ENCODE results near the gene EEPD1. TPM values are rescaled to one million over a fixed set of nuclear protein-coding genes. Genes with fewer than 3 reads are reported as not detected.

EEPD1 gene
- total RNA-seq, 1 donor from 2014 or later: 9.8 TPM

GRCh38 chr7:36127075-36127740, 25.8 kb upstream of the EEPD1 start:
- Histone ChIP-seq H3K36me3 (no peaks in the 10 kb centered on the region), H3K4me3 (no peak overlapping the region), H3K27me3 (no peaks in the 10 kb centered on the region), H3K9me3 (no peaks in the 10 kb centered on the region), H3K27ac (peak overlapping the region; percentile 35), H3K4me1 (peaks cover 32% of the 10 kb centered on the region)
- TF ChIP-seq POLR2A (IDR thresholded peaks at IDR 0.05): no peak
- TF ChIP-seq POLR2AphosphoS5 (IDR thresholded peaks at IDR 0.05; ENCODE audit: insufficient read depth in 1 of 2, low read depth in 1 of 2): peak in 1 of 2 donors; percentile 14
- intact Hi-C loops (cut with DNase I): no loop called here
- no peak for DNase-seq (ENCODE audit: extremely low spot score in 2 of 2)

GRCh38 chr7:36128448-36129047, 24.5 kb upstream of the EEPD1 start:
- Histone ChIP-seq H3K36me3 (no peaks in the 10 kb centered on the region), H3K27me3 (no peaks in the 10 kb centered on the region), H3K9me3 (no peaks in the 10 kb centered on the region), H3K4me3 (no peak overlapping the region), H3K27ac (peak overlapping the region; percentile 68), H3K4me1 (peaks cover 32% of the 10 kb centered on the region)
- no peak for DNase-seq (ENCODE audit: extremely low spot score in 2 of 2)
- intact Hi-C loops (cut with DNase I): no loop called here
- TF ChIP-seq POLR2A (IDR thresholded peaks at IDR 0.05): no peak
- peak; percentile 64 to 68 for TF ChIP-seq POLR2AphosphoS5 (IDR thresholded peaks at IDR 0.05; ENCODE audit: insufficient read depth in 1 of 2, low read depth in 1 of 2)
- TF ChIP-seq CTCF (IDR thresholded peaks at IDR 0.05): peak in 2 of 3 experiments; percentile 62 to 66

GRCh38 chr7:36129048-36129534, 24.0 kb upstream of the EEPD1 start:
- no peak overlapping the region for H3K4me3 ChIP-seq
- H3K4me1 ChIP-seq: peaks cover 32% of the 10 kb centered on the region
- H3K27me3 ChIP-seq: no peaks in the 10 kb centered on the region
- DNase-seq (ENCODE audit: extremely low spot score in 2 of 2): no peak
- intact Hi-C loops (cut with DNase I): no loop called here
- TF ChIP-seq CTCF (IDR thresholded peaks at IDR 0.05) (no peak), POLR2AphosphoS5 (IDR thresholded peaks at IDR 0.05; ENCODE audit: insufficient read depth in 1 of 2, low read depth in 1 of 2) (peak in 1 of 2 donors; percentile 42)
- H3K27ac ChIP-seq: peak overlapping the region; percentile 68
- H3K36me3 ChIP-seq: no peaks in the 10 kb centered on the region
- no peaks in the 10 kb centered on the region for H3K9me3 ChIP-seq

- intact Hi-C loops (cut with DNase I): no loop called here
- Histone ChIP-seq H3K4me3 (no peak overlapping the region), H3K27ac (peak overlapping the region; percentile 68), H3K4me1 (peaks cover 32% of the 10 kb centered on the region), H3K36me3 (no peaks in the 10 kb centered on the region), H3K27me3 (no peaks in the 10 kb centered on the region), H3K9me3 (no peaks in the 10 kb centered on the region)
- DNase-seq (ENCODE audit: extremely low spot score in 2 of 2): no peak
- TF ChIP-seq POLR2A (IDR thresholded peaks at IDR 0.05) (no peak), POLR2AphosphoS5 (IDR thresholded peaks at IDR 0.05; ENCODE audit: insufficient read depth in 1 of 2, low read depth in 1 of 2) (no peak), CTCF (IDR thresholded peaks at IDR 0.05) (no peak)
Measured at GRCh38 chr7:36130236-36130945, 22.7 kb upstream of the EEPD1 start.

- no peak overlapping the region for H3K27ac ChIP-seq
- no peak for DNase-seq (ENCODE audit: extremely low spot score in 2 of 2)
- H3K36me3 ChIP-seq: no peaks in the 10 kb centered on the region
- intact Hi-C loops (cut with DNase I): no loop called here
- no peak for TF ChIP-seq POLR2A (IDR thresholded peaks at IDR 0.05)
- TF ChIP-seq CTCF (IDR thresholded peaks at IDR 0.05): no peak
- no peak for TF ChIP-seq POLR2AphosphoS5 (IDR thresholded peaks at IDR 0.05; ENCODE audit: insufficient read depth in 1 of 2, low read depth in 1 of 2)
- H3K4me1 ChIP-seq: peaks cover 32% of the 10 kb centered on the region
- no peaks in the 10 kb centered on the region for H3K27me3 ChIP-seq
- no peak overlapping the region for H3K4me3 ChIP-seq
- no peaks in the 10 kb centered on the region for H3K9me3 ChIP-seq
Measured at GRCh38 chr7:36131026-36131425, 22.0 kb upstream of the EEPD1 start.
